Measurements from ENCODE around the gene MLLT3. TPM values are rescaled to one million over a fixed set of nuclear protein-coding genes. Genes with fewer than 3 reads are reported as not detected.

MLLT3 gene
- total RNA-seq, 4 donors from 2014 or later = 2.1 to 30.4 (median 14.0) TPM

GRCh38 chr9:20642045-20642444 is 19.7 kb upstream of the MLLT3 start:
- H3K27ac ChIP-seq = no peak overlapping the region
- no peaks in the 10 kb centered on the region for H3K4me1 ChIP-seq
- H3K27me3 ChIP-seq = no peaks in the 10 kb centered on the region
- H3K36me3 ChIP-seq = no peaks in the 10 kb centered on the region
- intact Hi-C loops (cut with DNase I; ENCODE audit: low total_unique reads) = no loop called here
- no peak overlapping the region for H3K4me3 ChIP-seq
- H3K9me3 ChIP-seq = no peaks in the 10 kb centered on the region
- TF ChIP-seq, protein P1, sequence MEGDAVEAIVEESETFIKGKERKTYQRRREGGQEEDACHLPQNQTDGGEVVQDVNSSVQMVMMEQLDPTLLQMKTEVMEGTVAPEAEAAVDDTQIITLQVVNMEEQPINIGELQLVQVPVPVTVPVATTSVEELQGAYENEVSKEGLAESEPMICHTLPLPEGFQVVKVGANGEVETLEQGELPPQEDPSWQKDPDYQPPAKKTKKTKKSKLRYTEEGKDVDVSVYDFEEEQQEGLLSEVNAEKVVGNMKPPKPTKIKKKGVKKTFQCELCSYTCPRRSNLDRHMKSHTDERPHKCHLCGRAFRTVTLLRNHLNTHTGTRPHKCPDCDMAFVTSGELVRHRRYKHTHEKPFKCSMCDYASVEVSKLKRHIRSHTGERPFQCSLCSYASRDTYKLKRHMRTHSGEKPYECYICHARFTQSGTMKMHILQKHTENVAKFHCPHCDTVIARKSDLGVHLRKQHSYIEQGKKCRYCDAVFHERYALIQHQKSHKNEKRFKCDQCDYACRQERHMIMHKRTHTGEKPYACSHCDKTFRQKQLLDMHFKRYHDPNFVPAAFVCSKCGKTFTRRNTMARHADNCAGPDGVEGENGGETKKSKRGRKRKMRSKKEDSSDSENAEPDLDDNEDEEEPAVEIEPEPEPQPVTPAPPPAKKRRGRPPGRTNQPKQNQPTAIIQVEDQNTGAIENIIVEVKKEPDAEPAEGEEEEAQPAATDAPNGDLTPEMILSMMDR (IDR thresholded peaks at IDR 0.05) = no peak
- no peak for TF ChIP-seq POLR2A (IDR thresholded peaks at IDR 0.05)
- no peak for DNase-seq

GRCh38 chr9:20640331-20641187 is 18.3 kb upstream of the MLLT3 start:
- no peaks in the 10 kb centered on the region for H3K4me1 ChIP-seq
- TF ChIP-seq, protein P1 (IDR thresholded peaks at IDR 0.05) = no peak
- TF ChIP-seq POLR2A (IDR thresholded peaks at IDR 0.05) = no peak
- no peak overlapping the region for H3K4me3 ChIP-seq
- H3K9me3 ChIP-seq = no peaks in the 10 kb centered on the region
- intact Hi-C loops (cut with DNase I; ENCODE audit: low total_unique reads) = no loop called here
- no peaks in the 10 kb centered on the region for H3K27me3 ChIP-seq
- no peak for DNase-seq
- H3K36me3 ChIP-seq = no peaks in the 10 kb centered on the region
- no peak overlapping the region for H3K27ac ChIP-seq

- Histone ChIP-seq H3K4me1 (no peaks in the 10 kb centered on the region), H3K4me3 (no peak overlapping the region), H3K27ac (no peak overlapping the region), H3K36me3 (no peaks in the 10 kb centered on the region), H3K27me3 (no peaks in the 10 kb centered on the region), H3K9me3 (no peaks in the 10 kb centered on the region)
- intact Hi-C loops (cut with DNase I; ENCODE audit: low total_unique reads) = no loop called here
- no peak for TF ChIP-seq POLR2A (IDR thresholded peaks at IDR 0.05)
- TF ChIP-seq, protein P1 (IDR thresholded peaks at IDR 0.05) = no peak
- DNase-seq = no peak
These were observed 14.7 kb upstream of the MLLT3 start for GRCh38 chr9:20636888-20637440.

GRCh38 chr9:20634895-20635294 is 12.6 kb upstream of the MLLT3 start:
- intact Hi-C loops (cut with DNase I; ENCODE audit: low total_unique reads) = no loop called here
- no peaks in the 10 kb centered on the region for H3K36me3 ChIP-seq
- DNase-seq = no peak
- no peaks in the 10 kb centered on the region for H3K27me3 ChIP-seq
- H3K4me1 ChIP-seq = no peaks in the 10 kb centered on the region
- TF ChIP-seq, protein P1 (IDR thresholded peaks at IDR 0.05) = no peak
- TF ChIP-seq POLR2A (IDR thresholded peaks at IDR 0.05) = no peak
- H3K4me3 ChIP-seq = no peak overlapping the region
- H3K27ac ChIP-seq = no peak overlapping the region
- H3K9me3 ChIP-seq = no peaks in the 10 kb centered on the region

- intact Hi-C loops (cut with DNase I; ENCODE audit: low total_unique reads) = no loop called here
- no peak for DNase-seq
- H3K27me3 ChIP-seq = no peaks in the 10 kb centered on the region
- H3K4me3 ChIP-seq = no peak overlapping the region
- H3K9me3 ChIP-seq = no peaks in the 10 kb centered on the region
- TF ChIP-seq POLR2A (IDR thresholded peaks at IDR 0.05) = no peak
- TF ChIP-seq, protein P1 (IDR thresholded peaks at IDR 0.05) = no peak
- no peaks in the 10 kb centered on the region for H3K4me1 ChIP-seq
- no peaks in the 10 kb centered on the region for H3K36me3 ChIP-seq
- H3K27ac ChIP-seq = no peak overlapping the region
These were observed 10.4 kb upstream of the MLLT3 start for GRCh38 chr9:20632705-20633104.

Data from uterus (tissue), 4 donors.